Right renal cortex interstitium (tissue), 3 donors: ENCODE measurements around the gene CRY1. TPM values are rescaled to one million over a fixed set of nuclear protein-coding genes. Genes with fewer than 3 reads are reported as not detected.
A peak's percentile ranks its signal among the peaks of the same experiment; 100 is the strongest.

Experiments used
- DNase-seq, 3 donors: peaks; one replicate each; pipeline ENCODE4 v3.0.0-alpha.2; 2013; ENCODE audit warnings: low read depth in 3 of 3, low spot score in 2 of 3
- polyA plus RNA-seq, 3 donors: library from polyadenylated mRNA; unstranded; fragments of 120-200 nt; gene quantifications; one replicate each; pipeline ENCODE4 v1.2.1, GENCODE V29; 2013; ENCODE audit not compliant: insufficient read length in 3 of 3

CRY1 gene
- polyA plus RNA-seq, 3 donors: 28.5 to 32.2 (median 30.8) TPM

DNA sequence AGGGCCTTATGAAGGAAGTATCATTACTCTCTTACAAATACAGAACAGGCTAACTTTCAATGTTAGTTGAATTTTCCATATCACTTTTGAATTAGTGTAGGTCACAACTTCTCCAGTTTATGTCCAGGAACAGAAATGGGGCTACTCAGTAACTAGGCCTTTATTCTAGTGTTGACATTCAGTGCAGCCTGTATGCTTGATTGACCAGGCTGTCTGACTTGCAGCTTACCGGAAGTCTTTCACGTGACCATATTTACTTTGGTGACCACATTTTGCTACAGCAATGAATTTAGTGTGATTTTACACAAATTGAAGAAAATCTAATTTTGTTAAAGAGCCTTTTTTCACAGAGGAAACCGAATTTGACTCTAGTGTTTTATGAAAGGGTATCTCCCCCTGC lies 118.8 kb downstream of the CRY1 start:
- no peak for DNase-seq

DNA sequence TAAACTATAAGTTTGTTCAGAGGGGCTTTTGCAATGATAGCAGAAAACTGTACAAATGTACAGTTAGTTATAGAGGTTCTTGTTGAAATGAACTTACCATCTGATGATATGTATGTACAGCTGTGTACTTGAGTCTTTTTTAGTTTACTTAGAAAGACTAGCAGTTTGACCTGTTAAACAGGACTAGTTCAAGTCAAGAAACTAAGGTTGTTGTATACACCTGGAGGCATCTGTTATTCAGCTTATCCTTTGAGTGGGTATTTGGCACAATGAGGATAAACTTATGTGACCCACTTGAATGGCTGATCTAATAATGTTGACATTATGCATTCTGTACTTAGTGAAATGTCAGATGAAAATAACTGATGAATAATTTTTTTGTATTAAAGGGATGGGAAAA lies 119.8 kb downstream of the CRY1 start:
- no peak for DNase-seq

DNA sequence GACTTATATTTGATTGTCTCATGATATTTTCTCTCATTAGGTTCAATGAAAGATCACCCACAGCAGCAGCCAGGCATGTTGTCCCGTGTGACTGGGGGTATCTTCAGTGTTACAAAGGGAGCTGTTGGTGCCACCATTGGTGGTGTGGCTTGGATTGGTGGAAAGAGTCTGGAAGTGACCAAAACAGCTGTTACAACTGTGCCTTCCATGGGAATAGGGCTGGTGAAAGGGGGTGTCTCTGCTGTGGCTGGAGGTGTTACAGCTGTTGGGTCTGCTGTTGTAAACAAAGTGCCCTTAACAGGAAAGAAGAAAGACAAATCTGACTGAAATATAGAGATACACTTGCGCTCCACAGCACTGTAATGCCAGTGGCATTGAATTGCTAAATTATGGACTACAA lies 122.3 kb downstream of the CRY1 start:
- no peak for DNase-seq

DNA sequence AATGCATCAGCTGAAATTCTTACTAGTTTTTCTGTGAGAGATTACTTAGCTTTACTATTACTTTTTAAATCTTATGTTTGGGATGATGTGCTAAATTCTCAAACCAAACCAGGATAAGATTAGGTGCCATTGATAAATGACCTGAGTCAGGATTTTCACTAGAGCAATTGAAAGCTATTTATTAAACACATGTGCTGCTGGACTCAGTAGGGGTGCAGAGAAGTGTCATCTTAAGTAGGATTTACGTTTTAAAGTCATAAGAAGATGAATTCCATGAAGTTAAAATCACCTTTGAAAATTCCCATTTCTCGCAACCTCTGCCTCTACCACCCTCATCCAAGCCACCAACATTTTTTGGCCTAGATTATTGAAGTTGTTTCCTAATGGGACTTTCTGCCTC lies 128.8 kb downstream of the CRY1 start:
- DNase-seq: no peak

DNA sequence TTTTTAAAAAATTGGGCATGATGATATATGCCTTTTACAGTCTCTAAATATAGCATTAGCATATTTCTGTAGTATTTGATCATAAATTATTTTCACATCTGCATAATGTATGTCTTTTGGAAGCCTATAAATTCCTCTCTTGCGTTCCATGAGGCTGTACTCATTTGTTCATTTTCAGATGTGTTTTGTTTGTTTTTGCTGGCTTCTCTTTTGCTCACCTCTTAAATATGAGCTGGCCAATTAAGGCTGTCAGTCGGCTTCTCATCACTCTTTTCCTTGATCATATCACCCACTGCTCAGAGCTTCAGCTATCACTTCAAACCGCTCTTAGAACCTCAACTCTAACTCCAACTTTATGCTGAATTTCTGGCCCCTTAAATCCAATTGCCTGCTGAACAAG lies 131.1 kb downstream of the CRY1 start:
- no peak for DNase-seq

DNA sequence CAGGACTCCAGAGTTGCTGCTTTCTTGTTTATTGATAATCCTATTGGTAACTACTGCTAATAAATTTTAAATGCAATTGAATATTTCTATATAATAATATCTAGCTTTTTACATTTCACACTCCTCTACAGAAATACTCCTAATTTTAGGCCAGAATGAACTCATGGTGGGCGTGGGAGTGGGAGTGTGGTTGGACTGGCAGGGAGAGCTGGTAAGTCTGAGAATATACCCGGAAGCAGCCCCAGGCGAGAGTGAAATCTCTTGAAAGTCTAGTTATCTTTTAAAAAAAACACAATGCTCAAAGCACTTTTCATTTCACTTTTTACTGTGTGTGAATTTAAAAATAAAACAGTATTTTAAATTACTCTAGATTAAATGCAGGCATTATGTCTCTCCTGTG lies 132.9 kb downstream of the CRY1 start:
- no peak for DNase-seq

DNA sequence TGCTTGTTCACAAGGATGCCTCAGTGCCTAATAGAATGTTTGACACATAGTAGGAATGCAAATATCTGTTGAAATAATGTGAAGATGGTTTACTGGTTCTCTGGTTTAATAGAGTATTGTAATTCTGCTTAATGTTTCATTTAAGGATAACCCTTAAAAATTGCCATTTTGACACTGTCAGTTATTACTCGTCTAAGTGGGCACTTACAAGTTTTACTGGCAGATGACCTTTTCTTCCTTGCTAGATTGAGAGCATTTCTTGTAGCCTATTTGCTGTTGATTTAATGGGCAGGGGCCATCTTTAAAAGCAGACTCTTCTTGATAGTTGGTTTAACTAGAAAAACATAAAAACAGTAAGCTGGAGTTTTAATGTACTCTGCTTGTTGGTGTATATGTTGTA lies 135.8 kb downstream of the CRY1 start:
- no peak for DNase-seq

DNA sequence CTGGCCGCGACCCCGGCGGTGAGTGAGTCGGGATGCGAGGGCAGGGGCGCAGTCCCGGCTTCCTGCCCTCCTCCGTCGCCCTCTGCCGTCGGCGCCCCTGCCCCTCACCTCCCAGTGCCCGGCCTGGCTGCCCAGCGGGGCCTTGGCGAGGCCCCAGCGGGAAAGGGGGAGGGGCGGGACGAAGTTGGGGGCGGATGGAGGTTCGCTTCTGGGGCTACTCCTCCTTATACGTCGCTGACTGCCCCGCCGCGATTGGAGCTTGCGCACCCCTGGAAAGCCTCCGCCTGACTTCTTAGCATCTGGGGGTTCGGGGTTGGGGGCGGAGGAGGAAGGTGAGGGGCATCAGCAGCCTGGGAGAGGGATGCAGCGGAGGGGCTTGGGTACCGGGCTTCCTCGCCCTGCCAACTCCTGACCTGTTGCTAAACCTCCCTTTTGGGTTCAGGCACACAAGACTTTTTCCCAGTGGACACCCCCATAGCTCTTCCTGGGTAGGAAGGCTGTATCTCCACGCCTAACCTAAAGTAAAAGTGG lies 137.2 kb downstream of the CRY1 start:
- peak in 1 of 3 donors; percentile 48 for DNase-seq

DNA sequence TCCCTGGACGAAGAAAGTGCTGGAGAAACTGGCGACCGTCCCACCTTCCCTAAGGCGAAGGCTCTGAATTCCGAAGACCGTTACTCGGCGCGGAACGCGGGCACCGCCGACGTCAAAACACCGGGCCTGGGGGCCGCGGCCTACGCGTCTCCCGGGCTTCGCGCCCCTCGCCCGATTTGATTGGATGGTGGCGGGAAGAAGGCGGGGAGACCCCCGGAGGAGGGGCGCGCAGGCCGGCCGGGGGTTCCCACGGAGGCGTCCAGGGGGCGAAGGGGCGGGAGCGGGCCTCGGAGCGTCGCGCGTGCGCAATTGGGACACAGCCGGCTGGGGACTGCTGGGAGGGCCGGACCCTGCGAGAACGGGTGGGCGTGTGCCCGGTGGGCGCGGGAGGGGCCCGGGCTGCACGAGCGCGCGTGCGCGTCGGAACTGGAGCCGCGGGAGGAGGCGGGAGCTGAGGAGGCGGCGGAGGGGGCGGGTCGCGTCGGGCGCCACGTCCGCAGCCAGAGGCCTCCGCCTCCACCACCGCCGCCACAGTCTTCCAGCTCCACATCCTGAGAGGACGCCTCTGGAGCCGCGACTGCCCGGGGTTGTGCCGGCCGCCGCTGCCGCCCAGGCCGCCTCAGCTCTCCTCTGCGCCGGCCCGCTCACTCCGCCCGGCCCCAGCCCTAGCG lies 137.8 kb downstream of the CRY1 start, which contains the start of gene TMEM263:
Gene TMEM263 (plus strand): TSS at position 531 of the 671 bp plus-strand sequence. CDS start 11,210 bp downstream, outside the sequence.
- peak; percentile 89 to 94 (median 93) for DNase-seq

DNA sequence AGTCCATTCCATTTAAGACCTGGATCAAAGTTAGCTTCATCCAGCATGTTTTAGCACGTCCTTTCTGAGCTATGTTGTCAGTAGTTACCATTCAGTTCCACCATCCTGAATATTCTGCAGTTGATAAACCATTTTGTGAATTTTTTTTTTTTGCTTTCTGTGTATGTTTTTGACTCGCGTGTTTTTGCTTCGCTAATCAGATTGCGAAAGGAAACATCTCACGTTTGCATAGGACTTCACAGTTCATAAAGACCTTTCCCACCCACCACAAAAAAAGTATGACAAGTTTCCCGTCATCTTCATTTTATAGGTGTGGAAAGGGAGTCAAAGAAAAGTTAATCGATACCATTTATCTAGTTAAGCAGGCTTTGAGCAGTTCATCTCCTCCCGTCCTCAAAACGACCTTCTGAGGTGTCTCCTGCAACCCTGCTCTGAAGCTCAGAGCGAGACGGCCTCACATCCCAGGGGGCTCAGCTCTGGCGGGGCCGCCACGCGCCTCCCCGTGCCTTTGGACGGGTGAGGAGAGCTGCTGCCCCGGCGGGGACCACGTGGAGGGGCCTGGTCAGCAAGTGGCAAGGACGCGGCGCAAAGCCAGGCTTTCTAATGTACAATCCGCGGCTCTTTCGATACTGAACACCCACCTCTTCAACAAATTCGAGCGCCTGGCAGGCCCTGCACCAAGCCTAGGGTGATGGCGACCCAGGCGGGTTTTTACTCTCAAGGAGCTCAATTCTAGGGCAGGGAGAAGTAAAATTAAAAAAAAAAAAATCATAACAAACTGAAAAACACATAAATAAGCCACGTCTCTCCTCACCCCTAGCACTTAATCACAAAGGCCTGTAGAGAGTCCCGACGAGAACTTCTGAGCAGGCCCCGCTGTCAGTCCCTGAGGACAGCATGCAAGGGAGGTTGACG lies 138.6 kb downstream of the CRY1 start:
- peak in 1 of 3 donors; percentile 78 for DNase-seq

DNA sequence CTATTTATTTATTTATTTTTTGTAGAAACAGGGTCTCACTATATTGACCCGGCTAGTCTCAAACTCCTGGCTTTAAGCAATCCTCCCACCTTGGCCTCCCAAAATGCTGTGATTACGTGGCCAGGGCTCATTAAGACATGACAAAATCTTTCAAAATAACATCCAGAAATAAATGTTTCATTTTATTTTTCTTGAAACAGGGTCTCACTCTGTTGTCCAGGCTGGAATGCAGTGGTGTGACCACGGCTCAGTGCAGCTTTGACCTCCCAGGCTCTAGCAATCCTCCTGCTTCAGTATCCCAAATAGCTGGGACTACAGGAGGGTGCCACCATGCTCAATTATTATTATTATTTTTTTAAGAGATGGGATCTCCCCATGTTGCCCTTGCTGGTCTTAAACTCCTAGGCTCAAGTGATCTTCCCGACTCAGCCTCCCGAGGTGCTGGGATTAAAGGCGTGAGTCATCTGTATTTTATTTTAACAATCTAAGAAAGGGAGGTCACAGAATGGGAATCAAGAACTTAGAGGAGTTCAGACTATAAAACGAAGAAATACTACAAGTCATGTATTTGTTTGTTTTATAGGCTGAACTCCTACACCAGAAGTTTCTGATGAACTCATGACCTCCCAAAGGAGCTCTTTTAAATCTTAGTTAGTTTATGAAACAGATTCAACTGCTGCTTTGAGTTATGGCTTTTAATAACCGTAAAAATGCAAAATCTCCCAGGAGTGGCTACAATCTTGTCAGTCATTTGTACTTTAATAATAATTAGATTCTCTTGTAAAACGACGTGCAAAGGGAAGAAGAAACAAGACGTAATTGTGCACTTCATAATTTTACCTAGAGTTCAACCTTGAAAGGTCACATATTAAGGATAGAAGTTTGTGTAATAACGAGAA lies 139.7 kb downstream of the CRY1 start:
- DNase-seq: no peak

DNA sequence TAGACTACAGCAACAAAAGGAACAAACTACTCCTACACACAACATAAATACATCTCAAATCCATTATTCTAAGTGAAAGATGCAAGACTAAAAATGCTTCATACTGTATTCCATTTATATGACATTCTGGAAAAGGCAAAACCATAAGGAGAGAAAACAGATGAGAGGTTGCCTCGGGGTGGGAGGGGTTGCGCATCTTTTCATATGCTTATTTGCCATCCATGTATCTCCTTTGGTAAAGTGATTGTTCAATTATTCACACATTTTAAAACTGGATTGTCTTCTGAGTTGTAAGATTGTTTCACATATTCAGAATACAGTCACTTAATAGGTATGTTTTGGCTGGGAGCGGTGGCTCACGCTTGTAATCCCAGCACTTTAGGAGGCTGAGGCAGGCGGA lies 142.8 kb downstream of the CRY1 start:
- DNase-seq: no peak

DNA sequence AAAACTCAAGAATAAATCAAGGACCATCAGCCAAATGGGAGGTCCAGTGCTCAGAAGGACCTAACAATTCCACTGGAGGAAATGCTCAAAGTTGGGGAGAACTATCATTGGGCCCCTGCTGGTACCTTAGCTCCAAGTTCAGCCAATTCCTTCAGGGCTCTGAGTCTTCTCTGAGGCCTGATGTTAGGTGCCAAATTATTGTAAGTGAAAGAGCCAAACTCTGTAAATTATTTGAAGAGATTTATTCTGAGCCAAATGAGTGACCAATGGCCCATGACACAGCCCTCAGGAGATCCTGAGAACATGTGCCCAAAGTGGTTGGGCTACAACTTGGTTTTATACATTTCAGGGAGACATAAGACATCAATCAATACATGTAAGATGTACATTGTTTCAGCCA lies 145.9 kb downstream of the CRY1 start:
- no peak for DNase-seq

DNA sequence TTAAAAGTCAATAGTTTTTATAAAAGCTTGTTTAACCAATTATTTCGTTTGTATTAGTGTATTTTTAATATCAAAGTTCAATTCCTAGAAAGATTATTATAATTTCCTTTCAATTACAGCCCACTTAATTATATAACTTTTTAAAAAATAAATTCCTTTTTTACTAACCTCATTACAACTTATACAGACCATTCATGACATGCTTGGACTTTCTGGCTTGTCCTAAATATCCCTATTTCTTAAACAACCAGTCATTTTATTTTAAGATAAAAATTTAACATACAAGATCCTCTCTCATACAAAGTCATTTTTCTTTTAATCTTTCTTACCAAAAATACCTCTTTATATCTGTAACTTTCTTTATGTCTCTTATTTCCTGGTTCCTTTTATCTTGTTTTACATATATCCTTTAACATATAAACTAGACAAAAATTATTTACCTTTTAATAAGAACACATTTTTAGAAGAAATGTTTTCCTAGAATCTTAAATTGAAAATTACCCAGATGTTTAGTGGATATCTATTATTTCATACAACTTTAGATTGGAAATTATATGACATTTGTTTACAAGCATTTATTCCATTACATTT lies 148.0 kb downstream of the CRY1 start:
- DNase-seq: no peak

DNA sequence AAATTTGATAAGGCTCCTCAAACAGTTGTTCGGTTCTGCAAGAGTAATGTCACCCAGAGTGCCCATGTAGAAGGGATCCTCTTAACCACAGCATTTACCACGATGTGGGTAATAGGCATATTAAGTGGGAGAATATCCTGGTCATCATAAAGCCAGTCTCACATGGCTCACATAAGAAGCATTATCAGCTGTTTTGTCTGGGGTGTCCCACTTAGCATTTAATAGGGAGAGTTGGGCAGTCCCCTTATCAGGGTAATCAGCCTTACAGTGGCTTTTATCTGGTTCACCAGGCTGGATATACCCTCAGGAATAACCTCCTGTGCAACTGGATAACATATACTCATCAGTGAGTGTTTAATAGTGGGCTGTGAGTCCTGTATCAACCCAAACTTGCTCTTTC lies 150.6 kb downstream of the CRY1 start:
- DNase-seq: no peak

DNA sequence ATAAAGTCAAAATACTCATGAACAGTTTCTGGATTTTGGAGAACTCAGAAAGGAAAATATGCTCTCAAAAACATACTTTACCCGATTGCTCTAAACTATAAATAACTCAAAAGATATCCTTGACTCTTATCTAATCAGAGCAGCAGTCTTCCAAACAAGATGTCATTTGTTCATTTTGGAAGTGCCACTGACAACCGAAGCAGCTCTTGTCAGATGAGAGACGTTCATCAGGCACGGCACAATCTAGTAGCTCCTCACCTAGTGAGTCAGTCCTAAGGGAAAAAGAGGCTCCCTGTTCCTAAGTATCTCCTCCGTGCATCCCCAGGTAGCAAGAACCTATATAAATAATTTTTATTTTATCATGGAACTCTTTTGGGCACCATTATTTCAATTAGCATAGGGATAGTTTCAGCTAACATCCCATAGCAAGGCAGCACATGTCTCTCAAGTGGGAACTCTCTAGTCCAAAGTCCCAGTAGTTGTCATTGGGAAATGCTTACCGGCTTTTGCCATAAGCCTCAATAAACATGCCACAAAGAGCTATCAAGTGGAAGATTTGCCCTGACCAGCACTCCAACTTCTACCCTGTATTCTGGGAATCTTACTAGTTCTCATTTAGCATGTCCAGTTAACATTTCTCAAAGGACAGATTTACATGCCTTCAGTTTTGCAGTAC lies 151.7 kb downstream of the CRY1 start:
- no peak for DNase-seq
